ENCODE measurements around the gene PCARE. TPM values are rescaled to one million over a fixed set of nuclear protein-coding genes. Genes with fewer than 3 reads are reported as not detected.

The PCARE gene
- total and polyA plus RNA-seq, 2 of the 8 experiments (the other 6 are each of a cell fraction or from before 2014, with no cell fraction given): not detected

DNA sequence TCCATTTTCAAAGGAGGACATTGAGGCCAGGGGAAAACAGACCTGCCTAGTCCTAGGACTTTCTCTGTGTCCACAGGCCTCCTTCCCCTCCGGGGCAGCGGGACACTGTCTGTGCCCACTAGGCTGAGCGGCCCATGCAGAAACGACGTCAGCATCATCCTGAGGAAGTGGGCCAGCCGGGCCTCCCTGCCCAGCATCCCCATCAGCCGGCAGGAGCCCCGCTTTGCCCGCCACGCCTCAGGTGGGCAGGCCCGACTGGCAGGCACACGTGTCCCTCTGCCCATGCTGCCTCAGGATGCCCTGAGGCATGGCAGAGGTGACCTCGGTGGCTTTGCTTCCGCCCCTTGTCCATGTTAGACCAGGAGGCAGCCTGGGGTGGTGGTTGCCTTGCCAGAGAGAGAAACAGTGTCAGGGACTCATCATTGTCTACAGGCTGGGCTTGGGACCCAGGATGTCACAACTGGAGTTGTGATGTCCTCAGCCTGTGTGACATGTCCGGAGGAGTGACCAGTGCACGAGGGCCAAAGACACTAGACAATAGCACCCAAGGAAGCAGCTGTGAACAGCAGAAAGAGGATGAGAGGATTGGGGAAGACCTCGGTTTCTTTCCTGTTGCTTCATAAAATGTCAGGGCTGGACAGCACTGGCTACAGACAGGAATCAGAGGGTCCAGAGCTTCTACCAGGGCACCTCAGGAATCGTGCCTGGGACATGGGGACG, 56.4 kb downstream of the PCARE start:
- ChIA-PET POLR2A (ENCODE audit: partially characterized antibody) (no interaction called here), CTCF (ENCODE audit: partially characterized antibody) (interaction anchor here (1.1 kb wide), 1 partner anchor 15 kb away, joined by 3 read pairs; no protein-coding TSS in a partner anchor)
- H3K4me2 ChIP-seq (ENCODE audit: insufficient read depth in 1 of 2, low read depth in 2 of 2, low read length in 2 of 2): no peak overlapping the region
- no peak overlapping the region for H2AFZ ChIP-seq (ENCODE audit: low read length)
- no peaks in the 10 kb centered on the region for H3K9me3 ChIP-seq (ENCODE audit: insufficient read depth in 2 of 2, low read depth in 1 of 2, low read length in 1 of 2)
- H4K20me1 ChIP-seq (replicated peaks in 1 of 2; ENCODE audit: control insufficient read depth in 1 of 2, insufficient read depth in 2 of 2, low read length in 2 of 2): no peaks in the 10 kb centered on the region
- no peak for DNase-seq (ENCODE audit: low read depth in 1 of 2, low spot score in 2 of 2)
- H3K4ac ChIP-seq (replicated peaks; ENCODE audit: insufficient read length, low read depth, low read length): no peak overlapping the region
- no peak overlapping the region for H3K4me3 ChIP-seq (ENCODE audit: extremely low read depth in 1 of 4, insufficient read depth in 2 of 4, low read depth in 3 of 4, low read length in 4 of 4)
- H3K79me2 ChIP-seq (ENCODE audit: control insufficient read depth in 1 of 2, insufficient read depth in 2 of 2, low read length in 2 of 2): no peaks in the 10 kb centered on the region
- peaks cover 0 to 7% (median 3%) of the 10 kb centered on the region in 4 experiments; a peak in 4 of 7 replicates for H3K4me1 ChIP-seq (replicated peaks in 1 of 4; ENCODE audit: control insufficient read depth in 3 of 4, insufficient read depth in 4 of 4, low read length in 3 of 4)
- no peaks in the 10 kb centered on the region for H3K79me1 ChIP-seq (ENCODE audit: low read depth, low read length)
- no peak overlapping the region for H2BK20ac ChIP-seq (ENCODE audit: low read length)
- no peak overlapping the region for H2AK5ac ChIP-seq (ENCODE audit: low read depth, low read length)
- no peak overlapping the region for H3K23ac ChIP-seq (ENCODE audit: insufficient read length)
- no peak overlapping the region for H3K18ac ChIP-seq (ENCODE audit: extremely low read depth, low read length)
- no peaks in the 10 kb centered on the region for H3K27me3 ChIP-seq (replicated peaks in 1 of 4; ENCODE audit: control insufficient read depth in 3 of 4, extremely low read depth in 1 of 4, insufficient read depth in 3 of 4, low read length in 3 of 4)
- H2BK5ac ChIP-seq (ENCODE audit: low read depth, low read length): no peak overlapping the region
- no peak overlapping the region for H3K56ac ChIP-seq (replicated peaks; ENCODE audit: insufficient read length, low read depth, low read length)
- FAIRE-seq: no peak
- no peak overlapping the region for H4K91ac ChIP-seq (replicated peaks; ENCODE audit: insufficient read length, low read length)
- H4K5ac ChIP-seq (ENCODE audit: insufficient read length, low read depth, low read length): no peak overlapping the region
- H2BK12ac ChIP-seq (ENCODE audit: low read depth, low read length): no peak overlapping the region; the same call in 1 of the 2 replicates
- H3K36me3 ChIP-seq (ENCODE audit: control insufficient read depth in 2 of 4, insufficient read depth in 4 of 4, low read length in 3 of 4): no peaks in the 10 kb centered on the region
- no peak overlapping the region for H4K8ac ChIP-seq (ENCODE audit: extremely low read depth, insufficient read depth, low read length)
- H2BK15ac ChIP-seq (ENCODE audit: low read length): 0 out of 2 replicates have a peak overlapping the region, but pooled peaks have one; percentile 16
- H3K27ac ChIP-seq (ENCODE audit: low read depth, low read length): no peak overlapping the region
- 87% methylated on average over 19 of the region's 19 CpGs; no CpG with 5 or more reads in 1 of the 2 experiments for WGBS, 2 experiments (ENCODE audit: extremely low coverage in 1 of 2, insufficient coverage in 1 of 2, insufficient read length in 1 of 2, insufficient replicate concordance in 2 of 2, low coverage in 1 of 2, low lambda C conversion rate in 2 of 2, missing lambda C conversion rate in 1 of 2)
- H2BK120ac ChIP-seq (replicated peaks; ENCODE audit: low read depth, low read length): no peak overlapping the region
- H3K23me2 ChIP-seq (ENCODE audit: low read depth, low read length): no peaks in the 10 kb centered on the region
- H3K9ac ChIP-seq (replicated peaks in 1 of 4; ENCODE audit: extremely low read depth in 1 of 4, low read depth in 3 of 4, low read length in 3 of 4): no peak overlapping the region
- H3K14ac ChIP-seq (ENCODE audit: insufficient read length): no peak overlapping the region
- TF ChIP-seq SUZ12 (IDR thresholded peaks at IDR 0.05; ENCODE audit: low read length) (no peak), HDAC6 (IDR thresholded peaks at IDR 0.05; ENCODE audit: low read depth, low read length) (no peak), SIRT6 (IDR thresholded peaks at IDR 0.05; ENCODE audit: low read length) (no peak), CTBP2 (IDR thresholded peaks at IDR 0.05; ENCODE audit: borderline replicate concordance, insufficient read depth, insufficient read length, low read length) (no peak), GTF2F1 (IDR thresholded peaks at IDR 0.05; ENCODE audit: borderline replicate concordance, low read depth, low read length) (no peak), CHD2 (IDR thresholded peaks at IDR 0.05; ENCODE audit: low read length) (no peak), RBBP5 (IDR thresholded peaks at IDR 0.05; ENCODE audit: borderline replicate concordance, low read depth, low read length) (no peak), FOSL1 (IDR thresholded peaks at IDR 0.05; ENCODE audit: insufficient read depth, low read depth, low read length) (no peak), CEBPB (IDR thresholded peaks at IDR 0.05; ENCODE audit: low read depth, low read length) (no peak), KDM4A (IDR thresholded peaks at IDR 0.05; ENCODE audit: low read depth, low read length, severe bottlenecking) (no peak), TBP (IDR thresholded peaks at IDR 0.05; ENCODE audit: low read depth, low read length) (no peak), POLR2A (IDR thresholded peaks at IDR 0.05; ENCODE audit: control extremely low read depth in 1 of 2, low read depth in 2 of 2, low read length in 2 of 2) (no peak)
- TF ChIP-seq, protein P1, sequence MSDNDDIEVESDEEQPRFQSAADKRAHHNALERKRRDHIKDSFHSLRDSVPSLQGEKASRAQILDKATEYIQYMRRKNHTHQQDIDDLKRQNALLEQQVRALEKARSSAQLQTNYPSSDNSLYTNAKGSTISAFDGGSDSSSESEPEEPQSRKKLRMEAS (IDR thresholded peaks at IDR 0.05): no peak

Data from H1 (cell line).